DMS 273 (cell line): ENCODE data around the gene ASRGL1.
A peak's percentile ranks its signal among the peaks of the same experiment; 100 is the strongest.
"Not testable (repeated sequence)": the region's sequence is repeated elsewhere in the genome, so short reads cannot be mapped to it uniquely, and the experiment has no call there.

Experiments used
- DNase-seq: peaks from one replicate; lab custom pipeline; 2025; ENCODE audit not compliant: unreplicated experiment; lab: John Stamatoyannopoulos, UW

Gene ASRGL1

GRCh38 chr11:62352355-62353336 lies 15.4 kb downstream of the ASRGL1 start:
- DNase-seq: no peak

GRCh38 chr11:62353841-62354240 lies 16.6 kb downstream of the ASRGL1 start:
- DNase-seq: no peak

GRCh38 chr11:62358273-62358672 lies 21.0 kb downstream of the ASRGL1 start:
- DNase-seq: no peak

GRCh38 chr11:62359475-62359874 lies 22.2 kb downstream of the ASRGL1 start:
- no peak for DNase-seq

GRCh38 chr11:62360685-62361084 lies 23.4 kb downstream of the ASRGL1 start:
- DNase-seq: no peak

- not testable (repeated sequence) for DNase-seq
These were observed 31.7 kb downstream of the ASRGL1 start for GRCh38 chr11:62368861-62369477.

GRCh38 chr11:62370743-62371440 lies 33.6 kb downstream of the ASRGL1 start:
- no peak for DNase-seq

GRCh38 chr11:62372871-62373270 lies 35.6 kb downstream of the ASRGL1 start:
- no peak for DNase-seq

GRCh38 chr11:62373464-62374119 lies 36.3 kb downstream of the ASRGL1 start:
- no peak for DNase-seq

- DNase-seq: no peak
These were observed 37.6 kb downstream of the ASRGL1 start for GRCh38 chr11:62374801-62375200.

- peak; percentile 78 for DNase-seq
These were observed 41.3 kb downstream of the ASRGL1 start for GRCh38 chr11:62378459-62379063.

GRCh38 chr11:62379586-62379985 lies 42.3 kb downstream of the ASRGL1 start:
- not testable (repeated sequence) for DNase-seq

GRCh38 chr11:62380821-62381245 lies 43.6 kb downstream of the ASRGL1 start:
- peak; percentile 83 for DNase-seq

GRCh38 chr11:62383822-62384221 lies 46.6 kb downstream of the ASRGL1 start:
- no peak for DNase-seq

GRCh38 chr11:62386083-62386482 lies 48.8 kb downstream of the ASRGL1 start:
- DNase-seq: not testable (repeated sequence)

GRCh38 chr11:62387381-62387780 lies 50.1 kb downstream of the ASRGL1 start:
- no peak for DNase-seq

GRCh38 chr11:62388999-62389398 lies 51.8 kb downstream of the ASRGL1 start:
- no peak for DNase-seq

- DNase-seq: no peak
These were observed 53.0 kb downstream of the ASRGL1 start for GRCh38 chr11:62390237-62390636.

- no peak for DNase-seq
These were observed 53.5 kb downstream of the ASRGL1 start for GRCh38 chr11:62390722-62391121.

- no peak for DNase-seq
These were observed 54.6 kb downstream of the ASRGL1 start for GRCh38 chr11:62391642-62392425.
